ENCODE results near the gene RAD54L.
"Not testable (repeated sequence)": the region's sequence is repeated elsewhere in the genome, so short reads cannot be mapped to it uniquely, and the experiment has no call there.

RAD54L gene

DNA sequence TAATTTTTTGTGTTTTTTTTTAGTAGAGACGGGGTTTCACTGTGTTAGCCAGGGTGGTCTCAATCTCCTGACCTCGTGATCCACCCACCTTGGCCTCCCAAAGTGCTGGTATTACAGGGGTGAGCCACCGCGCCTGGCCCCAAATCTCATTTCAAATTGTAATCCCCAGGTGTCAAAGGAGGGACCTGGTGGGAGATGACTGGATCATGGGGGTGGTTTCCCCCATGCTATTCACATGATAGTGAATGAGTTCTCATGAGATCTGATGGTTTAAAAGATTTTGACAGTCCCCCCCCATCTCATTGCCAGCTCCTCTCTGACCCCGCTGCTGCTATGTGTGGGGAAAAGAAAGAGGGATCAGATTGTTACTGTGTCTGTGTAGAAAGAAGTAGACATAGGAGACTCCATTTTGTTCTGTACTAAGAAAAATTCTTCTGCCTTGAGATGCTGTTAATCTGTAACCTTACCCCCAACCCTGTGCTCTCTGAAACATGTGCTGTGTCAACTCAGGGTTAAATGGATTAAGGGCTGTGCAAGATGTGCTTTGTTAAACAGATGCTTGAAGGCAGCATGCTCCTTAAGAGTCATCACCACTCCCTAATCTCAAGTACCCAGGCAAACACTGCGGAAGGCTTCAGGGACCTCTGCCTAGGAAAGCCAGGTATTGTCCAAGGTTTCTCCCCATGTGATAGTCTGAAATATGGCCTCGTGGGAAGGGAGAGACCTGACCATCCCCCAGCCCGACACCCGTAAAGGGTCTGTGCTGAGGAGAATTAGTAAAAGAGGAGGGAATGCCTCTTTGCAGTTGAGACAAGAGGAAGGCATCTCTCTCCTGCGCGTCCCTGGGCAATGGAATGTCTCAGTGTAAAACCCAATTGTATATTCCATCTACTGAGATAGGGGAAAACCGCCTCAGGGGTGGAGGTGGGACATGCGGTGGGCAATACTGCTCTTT lies 72.7 kb downstream of the RAD54L start:
- DNase-seq (ENCODE audit: low read depth) = not testable (repeated sequence)

- not testable (repeated sequence) for DNase-seq (ENCODE audit: low read depth)
Observed at GRCh38 chr1:46322191-46322590, 74.6 kb downstream of the RAD54L start.

DNA sequence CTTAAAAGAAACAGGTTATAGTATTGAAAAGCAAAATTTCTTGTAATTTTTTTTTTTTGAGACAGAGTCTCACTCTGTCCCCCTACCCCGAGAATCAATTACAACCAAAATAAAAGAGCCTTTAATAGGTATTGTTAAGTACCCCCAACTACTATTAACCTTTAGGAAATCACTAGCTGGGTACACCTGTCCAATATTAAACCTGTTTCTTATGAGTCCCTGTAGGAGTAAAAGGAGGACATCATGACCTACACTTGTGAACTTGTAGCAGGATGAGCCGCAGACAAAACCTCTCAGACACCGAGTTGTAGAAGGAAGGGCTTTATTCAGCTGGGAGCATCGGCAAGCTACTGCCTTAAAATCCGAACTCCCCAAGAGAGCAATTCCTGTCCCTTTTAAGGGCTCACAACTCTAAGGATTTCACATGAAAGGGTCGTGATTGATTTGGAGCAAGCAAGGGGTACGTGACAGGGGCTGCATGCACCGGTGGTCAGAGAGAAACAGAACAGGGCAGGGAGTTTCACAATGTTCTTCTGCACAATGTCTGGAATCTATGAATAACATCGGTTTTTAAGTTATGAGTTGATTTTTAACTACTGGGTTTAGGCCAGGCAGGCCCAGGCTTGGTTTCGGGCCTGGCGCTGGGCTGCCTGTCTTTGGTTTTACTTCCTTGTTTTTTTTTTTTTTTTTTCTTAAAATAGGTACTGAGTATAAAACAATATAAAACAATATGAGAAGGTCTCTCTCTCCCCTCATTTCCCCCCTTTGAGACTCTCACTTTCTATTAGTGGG lies 77.9 kb downstream of the RAD54L start:
- not testable (repeated sequence) for DNase-seq (ENCODE audit: low read depth)

Measured in EH (cell line).